GM12878 (cell line): ENCODE data around the gene MYH9. TPM values are rescaled to one million over a fixed set of nuclear protein-coding genes. Genes with fewer than 3 reads are reported as not detected.

Experiments
- ATAC-seq: fragments of 200-7000 bp; cut with Tn5 transposase; 3 replicates; pipeline ENCODE4 v1.9.1; 2020; ENCODE audit warnings: mild to moderate bottlenecking, moderate library complexity
- BruUV-seq: library from RNA; stranded (reverse); fragments of 400-500 nt; replicated peaks from 2 replicates; lab custom pipeline; 2021; lab: Mats Ljungman, UMichigan
- CTCF ChIA-PET: fragments of 300-600 bp; sonication (Branson Sonifier 250); formaldehyde crosslinking; extraction: SDS; loops from one replicate; lab custom pipeline; 2021; ENCODE audit warnings: inconsistent platforms; lab: Yijun Ruan, JAX
- POLR2A ChIA-PET: fragments of 350-600 bp; formaldehyde crosslinking; extraction: SDS; loops from one replicate; lab custom pipeline; 2021; ENCODE audit warnings: inconsistent platforms; lab: Charles Lee
- RAD21 ChIA-PET: fragments of 300-600 bp; sonication (Branson Sonifier 250); formaldehyde crosslinking; loops from one replicate; lab custom pipeline; 2023; ENCODE audit warnings: antibody characterized with exemption; ENCODE audit not compliant: unreplicated experiment; lab: Charles Lee
- SMC1A ChIA-PET: fragments of 300-600 bp; sonication (Branson Sonifier 250); formaldehyde crosslinking; loops from one replicate; lab custom pipeline; 2023; ENCODE audit not compliant: unreplicated experiment, uncharacterized antibody; lab: Charles Lee
- DNase-seq: peaks from one replicate; pipeline ENCODE4 v3.0.0-alpha.2; 2011; ENCODE audit warnings: low read depth, low spot score
- FAIRE-seq: peaks from 3 replicates; lab custom pipeline; 2011; peaks lifted over from hg19 to GRCh38; lab: Jason Lieb, UNC
- H2AFZ ChIP-seq: 2 replicates; pipeline ENCODE4 v1.6.0; 2011; ENCODE audit warnings: low read depth, low read length, control low read depth; ENCODE audit not compliant: control insufficient read depth
- H3K27ac ChIP-seq: 2 replicates; pipeline ENCODE4 v1.5.1; 2011; ENCODE audit warnings: control low read depth; ENCODE audit not compliant: control insufficient read depth, insufficient read depth
- H3K27me3 ChIP-seq, 2 experiments: replicated peaks in 1 of 2; 2 replicates each; pipeline versions ENCODE4 v1.6.0 to v1.6.1; 2011; ENCODE audit warnings: low read length in 1 of 2; ENCODE audit not compliant: control insufficient read depth in 2 of 2, insufficient read depth in 2 of 2
- H3K36me3 ChIP-seq, 2 experiments: 2 replicates each; pipeline ENCODE4 v1.5.1; 2011; ENCODE audit warnings: low read length in 1 of 2; ENCODE audit not compliant: control insufficient read depth in 2 of 2, insufficient read depth in 2 of 2
- H3K4me1 ChIP-seq: 2 replicates; pipeline ENCODE4 v1.6.1; 2011; ENCODE audit warnings: mild to moderate bottlenecking, low read length, moderate library complexity, mixed read lengths; ENCODE audit not compliant: control insufficient read depth, insufficient read depth
- H3K4me2 ChIP-seq: 2 replicates; pipeline ENCODE4 v1.6.0; 2011; ENCODE audit warnings: control low read depth; ENCODE audit not compliant: control insufficient read depth, insufficient read depth
- H3K4me3 ChIP-seq: fragments of 200-600 bp; sonication (generic); 2 replicates; pipeline ENCODE4 v1.5.1; 2016
- H3K79me2 ChIP-seq: 2 replicates; pipeline ENCODE4 v1.6.0; 2011; ENCODE audit warnings: low read length; ENCODE audit not compliant: control insufficient read depth, insufficient read depth
- H3K9ac ChIP-seq: 2 replicates; pipeline ENCODE4 v1.8.0; 2011; ENCODE audit warnings: low read length, control low read depth, mixed read lengths; ENCODE audit not compliant: control insufficient read depth, insufficient read depth
- H3K9me3 ChIP-seq: replicated peaks from 3 replicates; pipeline ENCODE4 v1.5.1; 2011; ENCODE audit warnings: mild to moderate bottlenecking, low read length; ENCODE audit not compliant: control insufficient read depth, insufficient read depth
- H4K20me1 ChIP-seq: 2 replicates; pipeline ENCODE4 v1.6.0; 2011; ENCODE audit not compliant: control insufficient read depth, insufficient read depth
- ATF7 ChIP-seq: fragments of 450-650 bp; IDR thresholded peaks from 2 replicates; pipeline ENCODE4 v1.6.1; 2016; ENCODE audit warnings: low read depth, mild to moderate bottlenecking
- CHD4 ChIP-seq: fragments of 200-600 bp; sonication (generic); IDR thresholded peaks from 2 replicates; pipeline ENCODE4 v1.6.1; 2016; ENCODE audit warnings: mild to moderate bottlenecking
- CUX1 ChIP-seq: IDR thresholded peaks from 2 replicates; pipeline ENCODE4 v1.6.1; 2012; ENCODE audit warnings: improper control_type of control experiment, low read depth, low read length; ENCODE audit not compliant: insufficient replicate concordance
- EP300 ChIP-seq, 2 experiments: fragments of 150-350 bp in 1 of 2; IDR thresholded peaks; 2 replicates each; pipeline ENCODE4 v1.6.1; 2011 to 2012; ENCODE audit warnings: low read depth in 2 of 2, low read length in 2 of 2, borderline replicate concordance in 1 of 2, improper control_type of control experiment in 1 of 2, inconsistent platforms in 1 of 2; ENCODE audit not compliant: control insufficient read depth in 1 of 2
- IKZF1 ChIP-seq: fragments of 450-650 bp; conservative IDR thresholded peaks from 2 replicates; pipeline ENCODE4 v1.6.1; 2017; ENCODE audit warnings: antibody characterized with exemption, mild to moderate bottlenecking
- IKZF2 ChIP-seq, 2 experiments: fragments of 450-650 bp; IDR thresholded peaks; 2 replicates each; pipeline ENCODE4 v1.6.1; 2017; ENCODE audit warnings: mild to moderate bottlenecking in 2 of 2, moderate library complexity in 2 of 2
- MYC ChIP-seq: IDR thresholded peaks from 2 replicates; pipeline ENCODE4 v1.6.1; 2011; ENCODE audit warnings: mild to moderate bottlenecking, low read length, moderate library complexity, inconsistent platforms; ENCODE audit not compliant: insufficient read depth, insufficient replicate concordance, insufficient read length, severe bottlenecking
- NRF1 ChIP-seq: conservative IDR thresholded peaks from 2 replicates; pipeline ENCODE4 v1.6.1; 2011; ENCODE audit warnings: mild to moderate bottlenecking, low read depth, low read length, improper control_type of control experiment
- PAX8 ChIP-seq: fragments of 450-650 bp; IDR thresholded peaks from 2 replicates; pipeline ENCODE4 v1.6.1; 2017; ENCODE audit warnings: mild to moderate bottlenecking, moderate library complexity
- RBBP5 ChIP-seq: fragments of 200-600 bp; sonication (generic); conservative IDR thresholded peaks from 2 replicates; pipeline ENCODE4 v1.6.1; 2016
- RELA ChIP-seq: fragments of 450-650 bp; IDR thresholded peaks from 2 replicates; pipeline ENCODE4 v1.8.0; 2014; ENCODE audit warnings: borderline replicate concordance; ENCODE audit not compliant: partially characterized antibody
- RFX5 ChIP-seq: IDR thresholded peaks from 2 replicates; pipeline ENCODE4 v1.6.1; 2011; ENCODE audit warnings: low read depth, low read length, improper control_type of control experiment
- SMAD1 ChIP-seq: fragments of 450-650 bp; IDR thresholded peaks from 2 replicates; pipeline ENCODE4 v1.6.1; 2018; ENCODE audit warnings: mild to moderate bottlenecking, low read depth; ENCODE audit not compliant: partially characterized antibody
- SMAD5 ChIP-seq: IDR thresholded peaks from 2 replicates; pipeline ENCODE4 v1.6.1; 2016; ENCODE audit warnings: antibody characterized with exemption, low read depth
- SREBF1 ChIP-seq: IDR thresholded peaks from 2 replicates; pipeline ENCODE4 v1.6.1; 2012; ENCODE audit warnings: mild to moderate bottlenecking, low read length
- TCF3 ChIP-seq: IDR thresholded peaks from 2 replicates; pipeline ENCODE4 v1.6.1; 2012; ENCODE audit warnings: low read depth, mild to moderate bottlenecking, low read length, borderline replicate concordance; ENCODE audit not compliant: insufficient read depth
- WGBS: methylation state at CpG from one replicate; pipeline ENCODE4 v1.1.6; 2016; ENCODE audit warnings: low lambda C conversion rate; ENCODE audit not compliant: insufficient replicate concordance, insufficient coverage; ENCODE audit errors: missing lambda C conversion rate; 5-methylcytosine and 5-hydroxymethylcytosine counted together
- in situ Hi-C: fragments of 300-500 bp; cut with MboI; formaldehyde crosslinking; loops from 9 replicates; pipeline ENCODE4 v1.14.3; 2018; ENCODE audit warnings: mixed read lengths
- intact Hi-C: fragments of 100-400 bp; cut with micrococcal nuclease; formaldehyde crosslinking; loops from one replicate; pipeline ENCODE4 v1.14.2; 2022; ENCODE audit not compliant: unreplicated experiment
- polyA plus RNA-seq, 11 experiments: library from polyadenylated mRNA; depleted of rRNA in 4 of 11; unstranded in 6 of 11; stranded (reverse) in 5 of 11; fragments of >200 nt; fragmentation: Nextera tagmentation in 4 of 11; fragmentation: Illumina TruSeq in 1 of 11; extraction: Ambion mirVana in 4 of 11; extraction: Trizol in 1 of 11; gene quantifications; 1 replicate in 1 of 11; 2 replicates in 10 of 11; pipeline versions ENCODE4 v1.2.1 to v1.2.3, GENCODE V29; 2011 to 2016; ENCODE audit warnings: inconsistent platforms in 2 of 11, missing spikeins in 2 of 11, low read depth in 1 of 11
- total RNA-seq, 4 experiments: library from RNA; depleted of rRNA in 3 of 4; stranded (reverse); fragments of >200 nt in 3 of 4; fragmentation: Illumina TruSeq in 1 of 4; extraction: Trizol in 1 of 4; gene quantifications; 2 replicates each; pipeline versions ENCODE4 v1.2.1 to v1.2.3, GENCODE V29; 2013 to 2021

MYH9 gene
- total and polyA plus RNA-seq, 10 of the 15 experiments (the other 5 are each of a cell fraction or from before 2014, with no cell fraction given): 5.1 to 525 (median 145) TPM

DNA sequence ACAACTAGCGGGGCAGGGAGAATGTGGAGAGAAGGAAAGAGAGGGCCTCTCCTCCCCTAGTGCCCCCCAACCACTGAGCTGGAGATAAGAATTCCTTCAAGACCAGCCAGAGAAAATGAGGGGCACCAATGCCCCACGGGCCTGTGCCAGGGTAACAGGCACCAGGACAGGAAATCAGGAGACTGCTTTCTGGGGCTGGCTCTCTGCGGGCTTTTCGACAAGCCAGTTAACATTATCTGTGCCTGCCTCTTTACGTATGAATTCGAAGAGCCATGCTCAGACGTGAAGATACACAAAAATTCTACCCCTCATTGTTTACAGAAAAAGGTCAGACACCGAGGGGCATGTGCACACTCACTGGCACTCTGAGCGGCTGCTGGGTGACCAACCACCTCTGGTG lies 52.1 kb downstream of the MYH9 start:
- no peaks in the 10 kb centered on the region for H4K20me1 ChIP-seq
- RAD21 ChIA-PET: no interaction called here
- H3K9me3 ChIP-seq: no peaks in the 10 kb centered on the region
- peaks cover 52% of the 10 kb centered on the region for H3K79me2 ChIP-seq
- no peak for FAIRE-seq
- TF ChIP-seq MYC: no peak
- no peak for TF ChIP-seq SMAD1
- TF ChIP-seq EP300 (IDR thresholded peaks at IDR 0.05; ENCODE audit: borderline replicate concordance in 1 of 2, control insufficient read depth in 1 of 2, low read depth in 2 of 2, low read length in 2 of 2): no peak
- no peak for TF ChIP-seq RELA
- no peak for TF ChIP-seq IKZF1
- TF ChIP-seq CUX1: no peak
- no peak for TF ChIP-seq TCF3
- TF ChIP-seq RFX5: no peak
- no peak for TF ChIP-seq RBBP5
- TF ChIP-seq ATF7: no peak
- TF ChIP-seq SMAD5: no peak
- TF ChIP-seq PAX8: no peak
- TF ChIP-seq SREBF1: no peak
- no peak for TF ChIP-seq CHD4
- no peak for TF ChIP-seq NRF1
- TF ChIP-seq IKZF2 (IDR thresholded peaks at IDR 0.05): no peak
- TF ChIP-seq, all 136 proteins: peak for 0
- in situ Hi-C loops (no loop called here), intact Hi-C loops (no loop called here)
- peaks cover 39% of the 10 kb centered on the region for H3K4me1 ChIP-seq
- H3K27me3 ChIP-seq: no peaks in the 10 kb centered on the region
- no peak overlapping the region for H2AFZ ChIP-seq
- ChIA-PET CTCF (interaction anchor here (1.3 kb wide), 1 partner anchor 135 kb away, joined by 4 read pairs; no protein-coding TSS in a partner anchor), SMC1A (interaction anchor here (1.4 kb wide), 1 partner anchor 49 kb away, joined by 5 read pairs; no protein-coding TSS in a partner anchor), POLR2A (interaction anchor here (0.5 kb wide), 1 partner anchor 186 kb away, joined by 6 read pairs; no protein-coding TSS in a partner anchor)
- H3K27ac ChIP-seq: no peak overlapping the region
- no peak overlapping the region for H3K4me3 ChIP-seq
- peaks cover 32 to 43% of the 10 kb centered on the region in 2 experiments for H3K36me3 ChIP-seq
- ATAC-seq (no peak), DNase-seq (no peak)
- H3K4me2 ChIP-seq: no peak overlapping the region
- WGBS: 80% methylated on average over 9 of the region's 9 CpGs
- no peak overlapping the region for H3K9ac ChIP-seq
- BruUV-seq: no TSS peak
